Trophoblast cell (in vitro differentiated cells and primary cell): Measurements from ENCODE around the gene MBOAT7.

Experiments used
- DNase-seq, 2 donors: peaks; one replicate each; pipeline ENCODE4 v3.0.0-alpha.2; 2016
- H2AFZ ChIP-seq: 2 replicates; pipeline ENCODE4 v1.6.1; 2013; ENCODE audit warnings: low read length, moderate library complexity, mild to moderate bottlenecking; ENCODE audit not compliant: insufficient read depth, poor library complexity
- H2AK5ac ChIP-seq: 2 replicates; pipeline ENCODE4 v1.6.1; 2013; ENCODE audit warnings: mild to moderate bottlenecking, low read length
- H2BK120ac ChIP-seq: 2 replicates; pipeline ENCODE4 v1.6.1; 2013; ENCODE audit warnings: low read length, mild to moderate bottlenecking, moderate library complexity; ENCODE audit not compliant: insufficient read depth, poor library complexity
- H2BK12ac ChIP-seq: 2 replicates; pipeline ENCODE4 v1.6.1; 2013; ENCODE audit warnings: mild to moderate bottlenecking, low read length, moderate library complexity
- H2BK5ac ChIP-seq: 2 replicates; pipeline ENCODE4 v1.6.1; 2013; ENCODE audit warnings: low read length, low read depth, moderate library complexity, mild to moderate bottlenecking; ENCODE audit not compliant: poor library complexity
- H3K14ac ChIP-seq: 2 replicates; pipeline ENCODE4 v1.6.1; 2013; ENCODE audit warnings: mild to moderate bottlenecking, low read length
- H3K18ac ChIP-seq: 2 replicates; pipeline ENCODE4 v1.6.1; 2013; ENCODE audit warnings: mild to moderate bottlenecking, low read length
- H3K23ac ChIP-seq: 2 replicates; pipeline ENCODE4 v1.6.1; 2013; ENCODE audit warnings: low read length
- H3K27ac ChIP-seq: 2 replicates; pipeline ENCODE4 v1.5.1; 2013; ENCODE audit warnings: low read depth, mild to moderate bottlenecking, inconsistent platforms, low read length, moderate library complexity
- H3K27me3 ChIP-seq: 2 replicates; pipeline ENCODE4 v1.6.1; 2013; ENCODE audit warnings: inconsistent platforms, mild to moderate bottlenecking, low read length, moderate library complexity; ENCODE audit not compliant: insufficient read depth
- H3K36me3 ChIP-seq, 2 experiments: 1 replicate in 1 of 2; 2 replicates in 1 of 2; pipeline ENCODE4 v1.6.1; 2013; ENCODE audit warnings: low read length in 2 of 2, mild to moderate bottlenecking in 2 of 2, moderate library complexity in 1 of 2; ENCODE audit not compliant: insufficient read depth in 2 of 2, control insufficient read depth in 1 of 2
- H3K4ac ChIP-seq: 2 replicates; pipeline ENCODE4 v1.6.1; 2013; ENCODE audit warnings: low read depth, mild to moderate bottlenecking, low read length, moderate library complexity
- H3K4me1 ChIP-seq, 2 experiments: 1 replicate in 1 of 2; 2 replicates in 1 of 2; pipeline ENCODE4 v1.6.1; 2013; ENCODE audit warnings: low read length in 2 of 2, mild to moderate bottlenecking in 2 of 2, moderate library complexity in 1 of 2; ENCODE audit not compliant: insufficient read depth in 2 of 2, control insufficient read depth in 1 of 2
- H3K4me2 ChIP-seq: 2 replicates; pipeline ENCODE4 v1.6.1; 2013; ENCODE audit warnings: inconsistent platforms, mild to moderate bottlenecking, low read length, moderate library complexity
- H3K4me3 ChIP-seq: 2 replicates; pipeline ENCODE4 v1.5.1; 2013; ENCODE audit warnings: mild to moderate bottlenecking, low read depth, low read length, inconsistent platforms
- H3K79me1 ChIP-seq: one replicate; pipeline ENCODE4 v1.6.1; 2013; ENCODE audit warnings: low read length
- H3K79me2 ChIP-seq: 2 replicates; pipeline ENCODE4 v1.6.1; 2013; ENCODE audit warnings: low read length, mild to moderate bottlenecking; ENCODE audit not compliant: control insufficient read depth, insufficient read depth, poor library complexity
- H3K9ac ChIP-seq: 2 replicates; pipeline ENCODE4 v1.6.1; 2013; ENCODE audit warnings: mild to moderate bottlenecking, low read length
- H3K9me3 ChIP-seq: 2 replicates; pipeline ENCODE4 v1.6.1; 2013; ENCODE audit warnings: low read depth, mild to moderate bottlenecking, control low read depth, inconsistent platforms, low read length; ENCODE audit not compliant: insufficient read depth
- H4K12ac ChIP-seq: 2 replicates; pipeline ENCODE4 v1.6.1; 2013; ENCODE audit warnings: low read depth, mild to moderate bottlenecking, low read length, moderate library complexity
- H4K8ac ChIP-seq: 2 replicates; pipeline ENCODE4 v1.6.1; 2013; ENCODE audit warnings: low read depth, mild to moderate bottlenecking, low read length, moderate library complexity
- H4K91ac ChIP-seq: one replicate; pipeline ENCODE4 v1.6.1; 2013; ENCODE audit warnings: low read depth, mild to moderate bottlenecking, low read length, moderate library complexity
- WGBS: extraction: QIAGEN DNeasy Blood & Tissue Kit; methylation state at CpG from one replicate; pipeline ENCODE4 v1.1.7; 2013; ENCODE audit warnings: missing lambda C conversion rate; ENCODE audit not compliant: insufficient read length, insufficient coverage; ENCODE audit errors: extremely low coverage; 5-methylcytosine and 5-hydroxymethylcytosine counted together

MBOAT7 gene

DNA sequence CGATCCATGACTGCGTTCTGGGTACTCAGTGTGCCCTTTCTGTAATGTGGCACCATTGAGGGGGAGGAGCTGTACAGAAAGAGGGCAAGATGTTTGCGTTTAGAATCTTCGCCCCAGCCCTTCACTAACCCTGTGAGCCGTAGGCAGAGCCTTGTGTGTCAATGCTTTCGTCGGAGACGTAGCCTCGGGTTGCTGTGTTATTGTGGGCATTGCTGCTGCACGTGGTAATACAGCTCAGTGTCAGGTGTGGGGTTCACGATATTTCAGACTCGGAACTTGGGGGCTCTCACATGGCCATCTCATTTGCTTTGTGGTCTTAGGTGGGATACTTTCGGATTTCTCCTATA is 17.4 kb upstream of the MBOAT7 start:
- DNase-seq, result no peak
- peaks cover 12% of the 10 kb centered on the region for H3K79me2 ChIP-seq
- no peaks in the 10 kb centered on the region for H3K27me3 ChIP-seq
- no peak overlapping the region for H3K27ac ChIP-seq
- H3K14ac ChIP-seq, result no peak overlapping the region
- no peak overlapping the region for H3K23ac ChIP-seq
- H2AK5ac ChIP-seq, result no peak overlapping the region
- H4K91ac ChIP-seq, result no peak overlapping the region
- H2BK5ac ChIP-seq, result no peak overlapping the region
- peaks cover 58 to 85% of the 10 kb centered on the region in 2 experiments for H3K36me3 ChIP-seq
- no peak overlapping the region for H2BK12ac ChIP-seq
- no peak overlapping the region for H4K8ac ChIP-seq
- no peaks in the 10 kb centered on the region for H3K79me1 ChIP-seq
- H2BK120ac ChIP-seq, result no peak overlapping the region
- H4K12ac ChIP-seq, result no peak overlapping the region
- H3K4ac ChIP-seq, result no peak overlapping the region
- no peak overlapping the region for H3K9ac ChIP-seq
- peaks cover 23 to 27% of the 10 kb centered on the region in 2 experiments for H3K4me1 ChIP-seq
- no peak overlapping the region for H3K18ac ChIP-seq
- no peak overlapping the region for H3K4me2 ChIP-seq
- H3K4me3 ChIP-seq, result no peak overlapping the region
- H3K9me3 ChIP-seq, result no peaks in the 10 kb centered on the region
- no CpG with 5 or more reads among the region's 13 CpGs for WGBS
- H2AFZ ChIP-seq, result no peak overlapping the region

DNA sequence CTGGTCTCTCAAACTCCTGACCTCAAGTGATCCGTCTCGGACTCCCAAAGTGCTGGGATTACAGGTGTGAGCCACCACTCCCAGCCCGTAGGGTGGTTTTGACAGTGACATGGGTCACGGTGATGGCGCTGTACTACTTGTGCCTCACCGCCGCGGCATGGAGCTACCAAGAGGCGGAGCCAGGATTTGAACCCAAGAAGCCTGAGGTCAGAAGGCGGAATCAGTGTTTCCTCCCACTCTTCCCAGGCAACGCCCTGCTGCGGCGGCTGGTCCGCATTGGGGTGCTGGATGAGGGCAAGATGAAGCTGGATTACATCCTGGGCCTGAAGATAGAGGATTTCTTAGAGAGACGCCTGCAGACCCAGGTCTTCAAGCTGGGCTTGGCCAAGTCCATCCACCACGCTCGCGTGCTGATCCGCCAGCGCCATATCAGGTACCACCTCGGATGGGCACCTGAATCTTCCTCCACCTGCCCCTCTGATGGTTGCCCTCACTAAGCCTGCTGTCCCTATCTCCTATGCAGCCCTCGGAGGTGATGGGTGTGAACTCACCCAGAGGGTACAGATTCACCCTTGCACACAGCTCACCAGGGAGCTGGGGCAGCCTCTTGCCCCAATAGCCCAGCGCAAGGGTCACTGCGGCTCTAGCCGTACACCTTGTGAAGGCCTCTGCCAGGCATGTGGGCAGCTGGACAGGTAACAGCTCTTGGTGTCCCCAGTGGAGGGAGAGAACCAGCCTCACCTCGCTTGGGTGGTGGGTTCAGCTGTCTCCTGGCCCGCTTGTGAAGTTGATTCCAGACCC is 16.9 kb upstream of the MBOAT7 start:
- Histone ChIP-seq H3K36me3 (peaks cover 60 to 87% of the 10 kb centered on the region in 2 experiments), H3K14ac (no peak overlapping the region), H4K91ac (no peak overlapping the region), H2AK5ac (no peak overlapping the region), H2AFZ (no peak overlapping the region), H3K9ac (no peak overlapping the region), H3K9me3 (no peaks in the 10 kb centered on the region), H2BK120ac (no peak overlapping the region), H3K27me3 (no peaks in the 10 kb centered on the region), H3K23ac (no peak overlapping the region), H3K4me2 (no peak overlapping the region), H4K8ac (no peak overlapping the region), H3K18ac (no peak overlapping the region), H3K27ac (no peak overlapping the region), H2BK12ac (no peak overlapping the region), H3K79me2 (peaks cover 17% of the 10 kb centered on the region), H3K4ac (no peak overlapping the region), H3K4me3 (no peak overlapping the region), H4K12ac (no peak overlapping the region), H3K79me1 (peaks cover 1% of the 10 kb centered on the region), H2BK5ac (no peak overlapping the region), H3K4me1 (peaks cover 27% of the 10 kb centered on the region in 2 experiments)
- WGBS, result no CpG with 5 or more reads among the region's 27 CpGs
- no peak for DNase-seq

DNA sequence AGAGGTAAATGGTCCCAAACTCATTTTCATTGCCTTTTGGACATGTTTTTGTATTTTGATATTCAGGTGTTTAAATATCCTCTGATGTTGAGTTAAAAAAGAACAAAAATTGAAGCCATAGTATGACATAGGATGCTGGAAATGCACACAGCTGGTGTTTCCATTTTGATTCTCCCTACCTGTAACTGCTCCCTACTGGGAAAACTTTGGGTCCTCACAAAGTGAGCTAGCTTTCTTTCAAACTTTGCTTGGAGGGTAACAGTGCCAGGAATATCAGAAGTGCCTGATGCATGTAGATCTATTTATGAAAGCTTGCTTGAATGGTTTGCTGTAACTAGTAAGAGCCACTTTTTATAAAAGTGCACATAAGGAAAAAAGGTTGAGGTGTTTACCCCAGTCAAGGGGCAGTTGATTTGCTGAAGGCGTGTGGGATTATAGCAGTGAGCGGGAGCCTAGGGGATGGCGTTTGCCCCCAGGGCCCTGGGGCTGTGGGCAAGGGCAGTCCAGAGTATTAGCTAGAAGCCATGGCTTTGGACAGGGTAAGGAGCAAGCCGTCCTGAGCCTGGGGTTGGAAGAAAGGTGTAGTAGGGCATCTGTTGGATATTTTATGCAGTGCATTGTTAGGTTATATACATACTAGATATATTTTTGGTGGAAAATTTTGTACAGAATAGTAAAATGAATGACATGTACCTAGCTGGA is 15.5 kb upstream of the MBOAT7 start:
- no CpG with 5 or more reads among the region's 4 CpGs for WGBS
- H3K23ac ChIP-seq, result no peak overlapping the region

DNA sequence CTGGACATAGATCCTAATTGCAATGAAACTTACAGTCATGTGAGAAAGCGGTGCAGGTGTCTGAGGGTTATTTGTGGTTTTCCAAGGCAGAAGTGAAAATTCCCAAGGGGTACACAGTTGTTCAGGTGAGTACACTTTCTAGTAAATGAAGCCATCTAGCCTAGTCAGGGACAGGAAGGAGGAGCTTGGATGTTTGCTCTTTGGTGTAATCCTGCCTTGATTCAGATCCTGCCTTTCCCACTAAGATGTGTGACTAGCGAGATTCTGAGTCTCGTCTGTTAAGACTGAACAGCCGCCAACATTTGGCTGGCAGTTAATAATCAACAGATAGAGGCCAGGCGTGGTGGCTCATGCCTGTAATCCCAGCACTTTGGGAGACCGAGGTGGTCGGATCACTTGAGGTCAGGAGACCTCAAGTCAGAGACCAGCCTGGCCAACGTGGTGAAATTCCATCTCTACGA is 13.8 kb upstream of the MBOAT7 start:
- Histone ChIP-seq H2BK12ac (no peak overlapping the region), H3K79me2 (peaks cover 26% of the 10 kb centered on the region), H4K91ac (no peak overlapping the region), H3K4ac (peak overlapping the region; percentile 93), H3K79me1 (peaks cover 11% of the 10 kb centered on the region), H3K4me3 (no peak overlapping the region), H3K9ac (no peak overlapping the region), H3K18ac (no peak overlapping the region), H3K4me1 (peaks cover 12 to 16% of the 10 kb centered on the region in 2 experiments), H3K23ac (no peak overlapping the region), H3K14ac (no peak overlapping the region), H2BK120ac (no peak overlapping the region), H3K4me2 (peak overlapping the region; percentile 95), H4K8ac (no peak overlapping the region), H3K9me3 (no peaks in the 10 kb centered on the region), H2AK5ac (no peak overlapping the region), H3K27ac (no peak overlapping the region), H2BK5ac (no peak overlapping the region), H4K12ac (no peak overlapping the region), H3K27me3 (no peaks in the 10 kb centered on the region), H2AFZ (no peak overlapping the region), H3K36me3 (peaks cover 54 to 66% of the 10 kb centered on the region in 2 experiments)
- no peak for DNase-seq
- WGBS, result no CpG with 5 or more reads among the region's 9 CpGs

More for the DNA sequence above, 15.5 kb upstream of the MBOAT7 start:
- Histone ChIP-seq H3K27me3 (no peaks in the 10 kb centered on the region), H4K12ac (no peak overlapping the region), H3K18ac (no peak overlapping the region), H3K4me1 (peaks cover 26 to 27% of the 10 kb centered on the region in 2 experiments), H2AK5ac (no peak overlapping the region), H2BK120ac (no peak overlapping the region), H3K36me3 (peaks cover 62 to 79% of the 10 kb centered on the region in 2 experiments), H3K9ac (no peak overlapping the region), H3K4ac (no peak overlapping the region), H3K79me1 (peaks cover 11% of the 10 kb centered on the region), H2BK12ac (no peak overlapping the region), H3K4me3 (no peak overlapping the region), H2AFZ (no peak overlapping the region), H2BK5ac (no peak overlapping the region), H3K9me3 (no peaks in the 10 kb centered on the region), H3K4me2 (no peak overlapping the region), H3K14ac (no peak overlapping the region), H3K79me2 (peaks cover 26% of the 10 kb centered on the region), H4K91ac (no peak overlapping the region), H4K8ac (no peak overlapping the region), H3K27ac (no peak overlapping the region)
- no peak for DNase-seq
